HG03460 (cell line): ENCODE results near the gene LPXN.

ENCODE experiments used
- ATAC-seq: cut with Tn5 transposase; IDR thresholded peaks from one replicate; pipeline ENCODE4 v1.9.1; 2021; ENCODE audit not compliant: unreplicated experiment

Gene LPXN

DNA sequence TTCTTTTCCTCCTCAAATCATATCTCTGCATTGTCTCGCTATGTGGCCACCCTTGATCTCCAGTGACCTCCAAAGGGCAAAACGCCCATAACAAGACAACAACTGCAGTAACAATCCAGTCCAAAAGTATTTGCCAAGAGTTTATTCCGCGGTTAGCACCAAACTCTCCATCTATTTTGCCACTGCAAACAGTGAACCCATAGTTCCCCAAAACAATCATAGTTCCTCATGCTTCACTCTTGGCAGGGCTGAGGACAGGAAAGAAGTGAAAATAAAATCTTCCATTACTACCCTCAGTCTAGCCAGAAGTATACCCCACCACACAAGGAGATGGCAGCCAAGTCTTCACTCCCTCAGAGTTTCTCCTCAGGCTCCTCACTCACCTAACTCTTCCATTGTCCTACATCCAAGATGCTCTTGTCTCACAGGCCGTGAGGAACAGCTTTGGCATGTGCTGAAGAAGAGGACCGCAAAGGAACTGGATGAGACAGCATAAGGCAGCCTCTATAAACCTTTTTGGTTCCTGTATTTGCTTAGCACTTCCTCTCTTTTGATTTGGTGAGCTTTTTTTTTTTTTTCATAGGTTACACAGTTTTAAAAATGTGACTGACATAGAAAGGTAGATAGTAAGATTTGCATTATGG, at the start of gene LPXN:
Gene LPXN (minus strand): TSS at position 480 of the 644 bp plus-strand sequence. CDS start 84 bp downstream, at position 396.
- ATAC-seq: no peak

DNA sequence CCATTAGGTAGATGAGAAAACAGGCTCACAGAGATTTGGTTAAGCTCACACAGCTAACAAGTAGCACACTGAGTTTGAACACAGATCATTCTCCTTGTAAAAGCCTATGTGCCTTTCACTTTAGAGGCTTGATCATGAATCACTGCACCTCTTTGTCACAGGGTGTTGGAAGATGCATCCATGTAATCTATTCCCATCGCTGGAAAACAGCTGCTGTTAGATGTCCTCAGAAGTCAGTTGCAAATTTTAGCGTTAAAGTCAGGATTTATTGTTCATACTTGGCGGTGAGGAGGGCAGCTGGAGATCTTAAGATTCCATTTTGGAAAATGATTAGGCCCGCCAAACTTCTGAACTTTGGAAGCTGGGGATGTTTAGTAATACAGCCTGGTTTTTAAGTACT, 49.4 kb upstream of the LPXN start:
- no peak for ATAC-seq

DNA sequence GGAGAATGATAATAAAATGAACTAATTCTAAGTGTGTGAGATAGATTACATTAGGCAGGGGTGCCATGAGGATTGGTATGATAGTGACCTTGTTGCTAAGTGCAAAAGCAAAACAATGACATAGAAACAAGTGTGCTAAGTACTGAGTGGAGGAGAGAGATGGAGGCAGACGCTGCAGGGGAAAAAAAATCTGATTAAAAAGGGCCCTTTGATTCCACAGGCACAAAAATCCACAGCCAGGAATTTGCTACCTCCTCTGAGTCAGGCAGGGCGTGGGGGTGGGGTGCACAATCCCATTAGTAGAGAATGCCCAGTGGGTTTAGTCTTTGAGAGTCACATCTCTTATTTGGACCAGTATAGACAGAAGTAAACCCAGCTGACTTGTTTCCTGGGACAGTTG, 46.7 kb upstream of the LPXN start, which contains the start of gene CNTF:
Gene CNTF (plus strand): TSS at position 322 of the 400 bp plus-strand sequence. CDS start 88 bp downstream, outside the sequence.
- no peak for ATAC-seq

GRCh38 chr11:58621586-58622262, 46.1 kb upstream of the LPXN start:
- ATAC-seq: no peak

GRCh38 chr11:58617976-58618557, 42.4 kb upstream of the LPXN start:
- no peak for ATAC-seq

DNA sequence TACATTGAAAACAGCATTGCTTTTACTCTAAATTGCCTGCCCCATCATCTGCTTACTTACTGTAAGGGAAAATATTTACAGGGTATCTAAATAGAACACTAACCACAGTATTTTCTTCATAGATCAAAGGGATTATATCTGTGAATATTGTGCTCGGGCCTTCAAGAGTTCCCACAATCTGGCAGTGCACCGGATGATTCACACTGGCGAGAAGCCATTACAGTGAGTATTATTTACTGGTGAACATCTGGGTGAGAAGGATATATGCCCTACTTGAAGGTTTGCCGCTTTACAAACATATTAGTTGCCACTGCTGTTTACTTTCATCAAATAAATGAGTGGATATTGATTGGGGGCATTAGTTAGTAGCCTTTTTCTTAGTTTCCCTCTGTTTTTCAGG, 40.9 kb upstream of the LPXN start:
- ATAC-seq: no peak

DNA sequence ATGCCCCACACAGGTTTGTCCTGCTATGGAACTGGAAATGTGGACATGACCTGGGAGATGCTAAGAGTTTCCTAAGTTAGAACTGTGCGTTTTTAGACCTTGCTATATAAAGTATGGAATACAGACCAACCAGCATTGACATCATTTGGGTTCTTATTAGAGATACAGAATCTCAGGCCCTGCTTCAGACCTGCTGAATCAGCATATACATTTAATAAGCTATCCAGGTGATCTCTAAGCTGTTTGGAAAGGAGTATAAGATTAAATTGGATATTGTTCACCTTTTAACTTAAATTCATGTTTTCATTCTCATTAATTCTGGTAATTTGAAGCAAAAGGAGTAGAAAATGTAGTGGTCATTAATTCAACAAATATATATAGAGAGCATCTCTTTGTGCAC, 39.9 kb upstream of the LPXN start:
- no peak for ATAC-seq

GRCh38 chr11:58613228-58613627, 37.6 kb upstream of the LPXN start:
- ATAC-seq: no peak

DNA sequence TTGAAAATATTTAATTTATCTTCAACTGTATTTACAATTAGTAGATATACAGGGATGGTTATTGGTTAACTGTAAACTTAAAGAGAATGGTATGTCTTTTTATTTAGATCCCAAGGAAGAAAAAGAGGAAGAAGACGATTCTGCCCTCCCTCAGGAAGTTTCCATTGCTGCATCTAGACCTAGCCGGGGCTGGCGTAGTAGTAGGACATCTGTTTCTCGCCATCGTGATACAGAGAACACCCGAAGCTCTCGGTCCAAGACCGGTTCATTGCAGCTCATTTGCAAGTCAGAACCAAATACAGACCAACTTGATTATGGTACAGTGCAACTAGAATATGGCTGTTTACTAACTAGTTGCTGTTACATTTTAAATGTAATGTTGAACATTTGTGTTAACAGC, 34.1 kb upstream of the LPXN start:
- ATAC-seq: no peak

- ATAC-seq: no peak
Measured at GRCh38 chr11:58608331-58608730, 32.7 kb upstream of the LPXN start.

GRCh38 chr11:58606930-58607714, 31.5 kb upstream of the LPXN start:
- no peak for ATAC-seq

DNA sequence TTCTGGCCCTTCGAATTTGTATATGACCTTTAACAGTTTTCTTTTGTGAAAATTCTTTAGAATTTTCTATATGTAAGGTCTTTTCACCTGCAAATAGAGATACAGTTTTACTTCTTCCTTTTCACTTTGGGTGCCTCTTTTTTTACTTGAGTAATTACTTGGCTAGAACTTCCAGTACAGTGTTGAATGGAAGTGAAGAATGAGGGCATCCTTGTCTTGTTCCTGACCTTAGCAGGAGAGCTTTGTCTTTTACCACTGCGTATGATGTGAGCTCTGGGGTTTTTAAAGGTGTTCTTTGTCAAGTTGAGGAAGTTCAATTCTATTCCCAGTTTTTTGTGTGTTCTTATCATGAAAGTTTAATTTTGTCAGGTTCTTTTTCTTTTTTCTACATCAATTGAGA, 24.9 kb upstream of the LPXN start:
- no peak for ATAC-seq

- ATAC-seq: no peak
Measured at GRCh38 chr11:58597486-58598144, 22.0 kb upstream of the LPXN start.

- ATAC-seq: no peak
Measured at GRCh38 chr11:58596621-58597020, 21.0 kb upstream of the LPXN start.

DNA sequence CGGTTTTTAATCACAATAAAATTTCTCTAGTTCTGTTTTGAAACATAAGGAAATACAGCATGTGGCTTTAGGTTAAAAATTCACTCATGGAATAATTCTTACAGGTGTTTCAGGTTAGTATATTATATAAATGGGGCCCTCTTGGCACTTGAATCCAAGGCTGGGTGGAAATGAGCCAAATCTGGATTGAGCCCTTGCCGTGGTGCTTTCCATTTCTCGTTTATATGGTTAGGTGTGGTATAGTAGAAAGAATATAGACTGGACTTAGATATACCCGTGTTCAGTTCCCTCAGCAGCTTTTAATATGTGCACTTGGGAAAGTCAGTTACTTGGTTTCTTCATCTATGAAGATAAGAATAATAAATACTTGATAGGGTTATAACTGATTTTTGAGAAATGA, 19.2 kb upstream of the LPXN start:
- ATAC-seq: no peak

GRCh38 chr11:58592760-58593472, 17.3 kb upstream of the LPXN start:
- ATAC-seq: no peak

DNA sequence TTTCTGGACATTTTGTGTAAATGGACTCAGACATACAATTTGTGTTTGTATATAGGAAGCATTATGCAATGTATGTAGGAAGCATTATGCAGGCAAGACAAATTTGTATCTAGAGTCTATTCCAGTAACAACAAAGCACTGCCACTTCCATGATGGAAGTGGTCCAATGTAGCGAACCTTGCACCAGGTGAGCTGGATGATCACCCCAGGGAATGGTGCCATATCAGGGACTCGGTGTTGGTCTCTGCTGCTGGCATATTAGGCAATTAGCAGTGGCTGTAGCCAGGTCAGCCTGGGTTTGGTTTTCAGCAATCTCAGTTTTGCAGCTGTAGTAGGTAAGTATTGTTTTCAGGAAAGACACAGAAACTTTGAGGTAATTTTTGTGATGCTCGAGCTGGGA, 16.0 kb upstream of the LPXN start:
- ATAC-seq: no peak

- ATAC-seq: no peak
Measured at GRCh38 chr11:58586998-58587397, 11.3 kb upstream of the LPXN start.

- no peak for ATAC-seq
Measured at GRCh38 chr11:58582437-58582836, 6.8 kb upstream of the LPXN start.

GRCh38 chr11:58580311-58580710, 4.7 kb upstream of the LPXN start:
- no peak for ATAC-seq
